Measurements from ENCODE around the gene RAB4A. TPM values are rescaled to one million over a fixed set of nuclear protein-coding genes. Genes with fewer than 3 reads are reported as not detected.
"Not testable (repeated sequence)": the region's sequence is repeated elsewhere in the genome, so short reads cannot be mapped to it uniquely, and the experiment has no call there.

The RAB4A gene
- total RNA-seq, 1 donor from 2014 or later, result 28.1 TPM

DNA sequence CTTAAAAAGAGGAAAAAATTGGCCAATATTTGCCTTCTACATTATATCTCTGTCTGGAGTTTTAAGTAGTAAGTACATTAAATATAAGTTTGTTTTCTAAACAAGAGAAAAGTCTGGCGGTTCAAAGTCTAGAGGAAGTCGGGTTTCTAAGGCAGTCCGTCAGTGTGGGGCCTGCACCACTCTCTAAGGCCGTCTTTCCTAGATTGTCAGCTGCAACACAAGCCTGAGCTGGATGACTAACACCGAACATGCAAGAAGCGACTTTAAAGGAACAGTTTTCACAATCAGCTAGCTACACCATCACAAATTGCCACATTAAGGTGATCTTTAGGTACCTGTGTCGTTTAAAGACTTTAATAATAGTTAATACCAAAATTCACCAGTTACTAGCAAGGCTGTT lies 52.3 kb downstream of the RAB4A start:
- TF ChIP-seq, protein P1, sequence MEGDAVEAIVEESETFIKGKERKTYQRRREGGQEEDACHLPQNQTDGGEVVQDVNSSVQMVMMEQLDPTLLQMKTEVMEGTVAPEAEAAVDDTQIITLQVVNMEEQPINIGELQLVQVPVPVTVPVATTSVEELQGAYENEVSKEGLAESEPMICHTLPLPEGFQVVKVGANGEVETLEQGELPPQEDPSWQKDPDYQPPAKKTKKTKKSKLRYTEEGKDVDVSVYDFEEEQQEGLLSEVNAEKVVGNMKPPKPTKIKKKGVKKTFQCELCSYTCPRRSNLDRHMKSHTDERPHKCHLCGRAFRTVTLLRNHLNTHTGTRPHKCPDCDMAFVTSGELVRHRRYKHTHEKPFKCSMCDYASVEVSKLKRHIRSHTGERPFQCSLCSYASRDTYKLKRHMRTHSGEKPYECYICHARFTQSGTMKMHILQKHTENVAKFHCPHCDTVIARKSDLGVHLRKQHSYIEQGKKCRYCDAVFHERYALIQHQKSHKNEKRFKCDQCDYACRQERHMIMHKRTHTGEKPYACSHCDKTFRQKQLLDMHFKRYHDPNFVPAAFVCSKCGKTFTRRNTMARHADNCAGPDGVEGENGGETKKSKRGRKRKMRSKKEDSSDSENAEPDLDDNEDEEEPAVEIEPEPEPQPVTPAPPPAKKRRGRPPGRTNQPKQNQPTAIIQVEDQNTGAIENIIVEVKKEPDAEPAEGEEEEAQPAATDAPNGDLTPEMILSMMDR (conservative IDR thresholded peaks at IDR 0.05; ENCODE audit: low read depth, low read length), result no peak
- DNase-seq (ENCODE audit: low read depth), result no peak
- no peak overlapping the region for H3K4me3 ChIP-seq (ENCODE audit: low read depth, low read length)

DNA sequence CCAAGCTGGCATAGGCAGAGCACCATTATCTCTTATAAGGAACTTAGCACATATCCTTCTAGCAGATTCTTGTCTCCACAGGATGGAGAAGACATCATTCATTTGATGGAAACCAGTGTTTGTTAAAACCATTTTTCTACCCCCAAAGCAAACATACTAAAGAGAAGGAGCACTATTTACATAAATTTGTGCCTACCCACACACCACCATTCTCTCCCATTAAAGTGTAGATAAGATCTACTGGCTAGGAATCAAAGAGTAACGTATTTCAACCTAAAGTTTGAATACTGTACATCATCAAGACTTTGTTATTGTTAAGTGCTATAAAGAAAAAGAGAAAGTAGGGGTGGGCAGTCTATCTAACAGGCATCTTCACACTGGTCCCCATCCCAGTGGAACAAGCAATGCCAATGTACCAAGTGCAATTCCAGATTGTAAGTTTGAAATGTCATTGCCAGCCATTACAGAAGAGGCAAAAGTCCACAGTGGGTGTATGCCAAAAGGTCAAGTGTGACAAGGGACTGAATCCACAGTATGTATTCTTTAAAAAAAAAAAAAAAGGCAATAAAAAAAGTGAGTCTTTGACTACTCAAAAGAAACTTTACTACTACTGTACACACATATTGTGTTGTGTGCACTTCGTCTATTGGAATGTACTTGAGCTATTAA lies 53.1 kb downstream of the RAB4A start:
- H3K4me3 ChIP-seq (ENCODE audit: low read depth, low read length), result no peak overlapping the region
- TF ChIP-seq, protein P1 (conservative IDR thresholded peaks at IDR 0.05; ENCODE audit: low read depth, low read length), result no peak
- no peak for DNase-seq (ENCODE audit: low read depth)

DNA sequence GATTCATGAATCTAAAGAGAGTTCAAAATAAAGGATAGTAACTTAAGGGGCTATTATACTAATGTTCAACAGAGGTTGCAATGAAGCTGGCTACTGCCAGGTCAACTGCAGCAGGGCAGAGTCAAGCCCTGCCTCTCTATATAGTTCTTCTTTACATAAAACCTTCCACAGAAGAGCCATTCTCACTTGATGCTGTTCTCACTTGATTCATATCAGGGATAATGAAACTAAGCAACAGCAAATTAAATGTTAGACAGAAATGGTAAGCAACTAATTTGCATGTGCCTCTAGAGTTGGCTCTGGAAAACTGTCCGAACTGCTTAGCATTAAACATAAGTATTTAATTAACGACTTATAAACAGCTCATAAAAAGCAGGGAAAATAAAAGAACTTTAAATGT lies 54.5 kb downstream of the RAB4A start:
- no peak overlapping the region for H3K4me3 ChIP-seq (ENCODE audit: low read depth, low read length)
- DNase-seq (ENCODE audit: low read depth), result no peak
- TF ChIP-seq, protein P1 (conservative IDR thresholded peaks at IDR 0.05; ENCODE audit: low read depth, low read length), result no peak

DNA sequence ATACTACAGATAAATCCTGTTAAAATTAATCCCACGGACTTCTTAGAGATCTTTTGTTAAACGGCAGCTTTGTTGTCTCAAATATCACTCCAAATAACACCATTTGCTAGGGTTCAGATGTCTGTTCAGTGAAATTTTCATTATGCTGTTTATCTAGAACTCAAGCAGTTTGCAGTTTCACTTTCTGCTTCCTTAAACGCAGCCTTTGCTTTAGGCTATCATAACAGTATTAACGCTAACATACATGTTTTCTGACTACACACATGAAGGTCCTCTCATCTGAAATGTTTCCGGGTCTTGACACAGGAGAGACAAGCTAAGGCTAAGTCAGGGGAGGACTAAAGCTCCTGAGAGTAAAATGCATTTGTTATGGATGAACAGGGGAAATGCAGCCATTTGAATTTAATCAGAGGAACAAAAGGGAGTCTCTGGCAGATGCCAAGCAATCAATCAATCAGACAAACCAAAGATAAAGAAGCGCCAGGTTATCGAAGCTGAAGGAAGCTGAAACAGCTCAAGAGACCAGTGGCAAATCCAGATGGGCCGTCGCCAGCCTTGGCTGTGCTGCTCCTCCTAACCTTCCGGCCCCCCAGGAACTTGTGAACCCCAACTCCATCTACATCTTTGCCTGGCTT lies 55.1 kb downstream of the RAB4A start:
- TF ChIP-seq, protein P1 (conservative IDR thresholded peaks at IDR 0.05; ENCODE audit: low read depth, low read length), result no peak
- DNase-seq (ENCODE audit: low read depth), result no peak
- no peak overlapping the region for H3K4me3 ChIP-seq (ENCODE audit: low read depth, low read length)

DNA sequence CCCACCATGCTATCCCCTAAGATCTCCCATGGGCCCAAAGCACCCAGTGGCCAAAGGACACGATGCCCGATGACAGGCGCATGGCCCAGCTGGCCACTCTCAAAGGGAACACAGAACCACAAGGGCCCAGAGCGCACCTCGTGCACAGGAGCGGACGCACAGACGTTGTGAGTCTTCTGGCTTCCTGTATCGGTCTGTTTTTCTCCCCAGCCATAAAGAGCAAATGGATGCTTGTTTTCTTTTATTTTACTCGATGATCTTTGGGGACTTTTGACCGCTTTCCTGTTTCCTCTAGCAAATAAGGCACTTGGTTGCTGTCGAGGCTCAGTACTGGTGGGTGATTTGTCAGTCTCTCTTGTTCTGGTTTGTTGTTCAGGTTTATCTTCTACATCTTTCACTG lies 55.7 kb downstream of the RAB4A start:
- no peak for DNase-seq (ENCODE audit: low read depth)
- TF ChIP-seq, protein P1 (conservative IDR thresholded peaks at IDR 0.05; ENCODE audit: low read depth, low read length), result no peak
- H3K4me3 ChIP-seq (ENCODE audit: low read depth, low read length), result no peak overlapping the region

DNA sequence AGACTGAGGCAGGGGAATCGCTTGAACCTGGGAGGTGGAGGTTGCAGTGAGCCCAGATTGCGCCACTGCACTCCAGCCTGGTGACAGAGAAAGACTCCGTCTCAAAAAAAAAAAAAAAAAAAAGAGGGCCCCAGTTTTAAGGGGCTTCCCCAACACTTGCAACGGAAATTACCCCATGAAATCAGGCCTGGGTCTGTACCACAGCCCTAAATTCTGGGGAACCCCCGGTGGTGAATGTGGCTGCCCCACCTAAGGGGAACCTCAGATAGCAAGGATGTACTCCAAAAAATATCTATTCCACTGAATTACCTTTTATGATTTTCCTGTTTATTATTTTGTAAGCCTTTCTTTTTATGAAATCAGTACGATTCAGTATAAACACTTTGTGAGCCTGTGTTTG lies 56.9 kb downstream of the RAB4A start:
- not testable (repeated sequence) for DNase-seq (ENCODE audit: low read depth); H3K4me3 ChIP-seq (ENCODE audit: low read depth, low read length)

DNA sequence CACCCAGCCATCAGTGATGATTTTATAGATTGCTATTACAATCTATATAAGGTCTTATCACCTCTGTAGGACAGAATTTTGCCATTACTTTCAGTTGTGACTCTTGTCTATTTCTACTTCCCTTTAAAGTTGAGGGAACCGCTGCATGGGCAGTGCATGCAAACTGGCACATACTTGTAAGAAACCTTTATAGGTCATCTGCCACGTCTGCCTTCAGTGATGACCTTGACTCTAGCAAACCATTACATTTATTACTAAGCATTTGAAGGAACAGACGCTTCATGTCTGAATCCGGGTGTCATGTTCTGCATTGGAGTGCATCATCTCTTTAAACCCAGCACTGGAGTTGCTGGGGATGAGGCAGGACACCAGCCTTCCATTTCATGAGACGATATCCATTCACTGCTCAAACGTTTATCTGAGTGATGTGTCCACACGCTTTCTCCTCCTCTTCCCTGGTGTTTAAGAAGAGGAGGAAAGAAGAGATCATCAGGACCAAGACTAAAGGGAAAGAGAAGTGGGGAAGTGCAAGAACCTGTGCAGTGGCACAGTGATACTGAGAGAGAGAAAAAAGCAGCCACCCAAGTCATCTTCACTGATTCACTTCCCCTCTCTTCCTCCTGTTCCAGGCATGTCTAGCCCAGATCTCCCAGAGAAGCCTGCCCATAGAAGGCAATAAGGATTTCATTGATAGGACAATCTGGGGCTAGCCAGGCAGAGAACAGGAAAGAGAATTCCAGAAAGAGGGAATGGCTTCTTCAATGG lies 57.9 kb downstream of the RAB4A start:
- no peak overlapping the region for H3K4me3 ChIP-seq (ENCODE audit: low read depth, low read length)
- TF ChIP-seq, protein P1 (conservative IDR thresholded peaks at IDR 0.05; ENCODE audit: low read depth, low read length), result no peak
- DNase-seq (ENCODE audit: low read depth), result no peak

Measured in epithelial cell of proximal tubule (primary cell).